Panc1 (cell line): ENCODE results near the gene EHD4.

Source experiments
- TCF7L2 ChIP-seq: IDR thresholded peaks from 2 replicates; pipeline ENCODE4 v1.6.1; 2011; ENCODE audit warnings: mild to moderate bottlenecking, low read depth, low read length, inconsistent platforms
- TF ChIP-seq, protein P1 (sequence below): fragments of 450-650 bp; IDR thresholded peaks from 2 replicates; pipeline ENCODE4 v1.5.1; 2017; ENCODE audit warnings: mild to moderate bottlenecking
- TF ChIP-seq, protein P2 (sequence below), 2 experiments: IDR thresholded peaks; 2 replicates each; pipeline ENCODE4 v1.6.1; 2011 to 2012; ENCODE audit warnings: low read depth in 2 of 2, control low read depth in 1 of 2, low read length in 1 of 2, mild to moderate bottlenecking in 1 of 2, moderate library complexity in 1 of 2; ENCODE audit not compliant: insufficient read depth in 1 of 2

DNA sequence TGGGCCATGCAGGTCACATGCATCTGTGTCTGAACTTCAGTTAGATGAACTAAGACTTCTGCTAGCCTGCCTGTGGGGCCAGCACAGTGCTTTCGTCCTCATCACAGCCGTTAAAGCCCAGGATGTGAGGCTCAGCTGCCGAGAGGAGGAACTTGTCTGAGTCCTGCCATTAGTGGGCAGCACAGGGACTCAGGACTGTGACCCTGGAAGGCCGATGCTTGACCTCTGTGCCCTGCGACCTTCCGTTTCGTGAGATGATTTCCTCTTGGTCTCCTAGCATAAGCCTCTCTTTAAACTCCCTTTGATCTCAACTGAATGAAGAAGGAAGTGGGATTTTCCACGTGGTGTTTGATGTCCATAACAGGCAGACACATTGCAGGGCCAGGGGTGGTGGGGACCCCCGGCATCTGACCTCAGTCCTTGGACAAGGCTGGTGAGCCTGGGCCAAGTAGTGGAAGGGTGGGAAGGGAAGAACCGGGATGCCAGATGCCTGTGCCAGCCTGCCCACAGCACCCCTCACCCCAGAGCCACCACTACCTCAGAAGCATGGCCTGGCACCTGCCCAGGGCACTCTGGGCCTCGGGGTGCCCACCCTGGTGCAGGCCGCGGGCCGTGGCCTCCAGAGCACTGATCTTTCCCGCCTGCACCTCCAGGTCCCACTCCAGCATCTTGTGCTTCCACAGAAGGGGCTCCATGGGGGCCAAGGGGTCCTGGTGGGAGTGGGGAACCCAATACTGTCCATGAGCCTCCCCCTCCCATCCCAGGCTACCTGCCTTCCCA lies 112.1 kb downstream of the EHD4 start:
- no peak; the same call in 1 of the 2 replicates for TF ChIP-seq TCF7L2
- TF ChIP-seq, protein P1, sequence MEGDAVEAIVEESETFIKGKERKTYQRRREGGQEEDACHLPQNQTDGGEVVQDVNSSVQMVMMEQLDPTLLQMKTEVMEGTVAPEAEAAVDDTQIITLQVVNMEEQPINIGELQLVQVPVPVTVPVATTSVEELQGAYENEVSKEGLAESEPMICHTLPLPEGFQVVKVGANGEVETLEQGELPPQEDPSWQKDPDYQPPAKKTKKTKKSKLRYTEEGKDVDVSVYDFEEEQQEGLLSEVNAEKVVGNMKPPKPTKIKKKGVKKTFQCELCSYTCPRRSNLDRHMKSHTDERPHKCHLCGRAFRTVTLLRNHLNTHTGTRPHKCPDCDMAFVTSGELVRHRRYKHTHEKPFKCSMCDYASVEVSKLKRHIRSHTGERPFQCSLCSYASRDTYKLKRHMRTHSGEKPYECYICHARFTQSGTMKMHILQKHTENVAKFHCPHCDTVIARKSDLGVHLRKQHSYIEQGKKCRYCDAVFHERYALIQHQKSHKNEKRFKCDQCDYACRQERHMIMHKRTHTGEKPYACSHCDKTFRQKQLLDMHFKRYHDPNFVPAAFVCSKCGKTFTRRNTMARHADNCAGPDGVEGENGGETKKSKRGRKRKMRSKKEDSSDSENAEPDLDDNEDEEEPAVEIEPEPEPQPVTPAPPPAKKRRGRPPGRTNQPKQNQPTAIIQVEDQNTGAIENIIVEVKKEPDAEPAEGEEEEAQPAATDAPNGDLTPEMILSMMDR, result no peak
- TF ChIP-seq, protein P2, sequence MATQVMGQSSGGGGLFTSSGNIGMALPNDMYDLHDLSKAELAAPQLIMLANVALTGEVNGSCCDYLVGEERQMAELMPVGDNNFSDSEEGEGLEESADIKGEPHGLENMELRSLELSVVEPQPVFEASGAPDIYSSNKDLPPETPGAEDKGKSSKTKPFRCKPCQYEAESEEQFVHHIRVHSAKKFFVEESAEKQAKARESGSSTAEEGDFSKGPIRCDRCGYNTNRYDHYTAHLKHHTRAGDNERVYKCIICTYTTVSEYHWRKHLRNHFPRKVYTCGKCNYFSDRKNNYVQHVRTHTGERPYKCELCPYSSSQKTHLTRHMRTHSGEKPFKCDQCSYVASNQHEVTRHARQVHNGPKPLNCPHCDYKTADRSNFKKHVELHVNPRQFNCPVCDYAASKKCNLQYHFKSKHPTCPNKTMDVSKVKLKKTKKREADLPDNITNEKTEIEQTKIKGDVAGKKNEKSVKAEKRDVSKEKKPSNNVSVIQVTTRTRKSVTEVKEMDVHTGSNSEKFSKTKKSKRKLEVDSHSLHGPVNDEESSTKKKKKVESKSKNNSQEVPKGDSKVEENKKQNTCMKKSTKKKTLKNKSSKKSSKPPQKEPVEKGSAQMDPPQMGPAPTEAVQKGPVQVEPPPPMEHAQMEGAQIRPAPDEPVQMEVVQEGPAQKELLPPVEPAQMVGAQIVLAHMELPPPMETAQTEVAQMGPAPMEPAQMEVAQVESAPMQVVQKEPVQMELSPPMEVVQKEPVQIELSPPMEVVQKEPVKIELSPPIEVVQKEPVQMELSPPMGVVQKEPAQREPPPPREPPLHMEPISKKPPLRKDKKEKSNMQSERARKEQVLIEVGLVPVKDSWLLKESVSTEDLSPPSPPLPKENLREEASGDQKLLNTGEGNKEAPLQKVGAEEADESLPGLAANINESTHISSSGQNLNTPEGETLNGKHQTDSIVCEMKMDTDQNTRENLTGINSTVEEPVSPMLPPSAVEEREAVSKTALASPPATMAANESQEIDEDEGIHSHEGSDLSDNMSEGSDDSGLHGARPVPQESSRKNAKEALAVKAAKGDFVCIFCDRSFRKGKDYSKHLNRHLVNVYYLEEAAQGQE (IDR thresholded peaks at IDR 0.05; ENCODE audit: insufficient read depth in 1 of 2, low read depth in 2 of 2, low read length in 1 of 2), result no peak
